HG03159 (cell line): ENCODE data around the gene CWF19L2.
"Not testable (repeated sequence)": the region's sequence is repeated elsewhere in the genome, so short reads cannot be mapped to it uniquely, and the experiment has no call there.

Experiments used
- ATAC-seq: cut with Tn5 transposase; IDR thresholded peaks from one replicate; pipeline ENCODE4 v1.9.1; 2021; ENCODE audit warnings: mild to moderate bottlenecking, moderate library complexity; ENCODE audit not compliant: unreplicated experiment

Gene CWF19L2

DNA sequence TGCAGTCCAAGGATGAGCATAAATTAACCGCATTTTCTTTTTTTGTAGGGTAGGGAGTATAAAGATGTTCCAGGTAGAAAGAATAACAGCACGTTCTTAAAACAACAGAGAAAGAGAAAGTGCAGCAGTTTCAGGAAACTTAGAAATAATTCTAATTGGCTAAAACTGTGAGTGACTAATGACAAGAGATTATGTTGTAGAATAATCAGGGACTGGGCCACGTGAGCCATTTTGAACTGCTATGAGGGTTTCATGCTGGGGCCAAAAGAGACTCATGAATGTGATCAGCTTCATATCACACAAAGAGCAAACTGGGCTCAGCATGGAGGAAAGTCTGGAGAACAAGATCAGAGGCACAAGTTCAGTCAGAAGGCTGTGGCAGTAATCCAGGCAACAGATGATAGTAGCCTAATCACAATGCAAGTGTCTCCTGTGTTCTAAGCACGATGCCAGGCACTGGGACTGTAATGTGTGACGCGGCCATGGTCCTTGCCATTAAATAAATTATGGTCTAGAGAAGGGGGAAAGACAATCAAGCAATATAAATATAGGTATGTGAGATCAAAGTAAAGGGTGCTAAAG lies 17.9 kb downstream of the CWF19L2 start:
- no peak for ATAC-seq

DNA sequence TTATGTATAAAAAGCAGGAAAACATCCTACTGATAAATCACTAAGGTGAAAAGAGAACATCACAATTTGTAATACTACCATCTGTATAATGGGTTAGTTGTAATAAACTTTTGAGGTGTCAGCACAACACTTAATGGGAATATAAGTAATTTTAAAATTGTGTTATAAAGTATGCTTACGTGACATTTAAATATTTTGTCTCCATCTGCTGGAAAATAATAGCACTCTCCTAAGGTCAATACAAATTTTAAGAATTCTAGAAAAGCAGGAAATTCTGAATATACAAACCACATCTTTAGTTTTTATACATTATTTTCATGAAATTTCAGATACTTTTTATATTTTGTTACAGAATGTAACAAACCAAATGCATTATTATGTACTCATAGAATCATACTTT lies 19.5 kb downstream of the CWF19L2 start:
- ATAC-seq: no peak

DNA sequence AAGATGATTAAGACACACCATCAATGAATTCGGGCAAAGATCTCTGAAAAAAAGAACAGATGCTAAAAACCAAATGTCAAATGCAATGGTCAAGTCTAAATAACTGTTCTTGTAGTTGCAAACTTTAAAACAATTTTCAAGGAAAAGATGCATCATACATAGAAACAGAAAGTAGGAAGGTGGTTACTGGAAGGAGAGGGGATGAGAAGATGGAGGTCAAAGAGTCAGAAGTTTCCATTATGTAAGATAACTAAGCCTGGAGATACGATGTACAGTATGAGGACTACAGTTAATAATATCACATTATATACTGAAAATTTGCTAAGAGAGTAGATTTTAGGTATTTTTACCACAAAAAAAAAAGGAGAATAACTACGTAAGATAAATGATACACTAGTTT lies 27.1 kb downstream of the CWF19L2 start:
- no peak for ATAC-seq

- no peak for ATAC-seq
Measured at GRCh38 chr11:107427569-107428180, 29.9 kb downstream of the CWF19L2 start.

GRCh38 chr11:107413352-107413751 lies 44.3 kb downstream of the CWF19L2 start:
- ATAC-seq: no peak

GRCh38 chr11:107408762-107409211 lies 48.8 kb downstream of the CWF19L2 start:
- ATAC-seq: peak; percentile 46

DNA sequence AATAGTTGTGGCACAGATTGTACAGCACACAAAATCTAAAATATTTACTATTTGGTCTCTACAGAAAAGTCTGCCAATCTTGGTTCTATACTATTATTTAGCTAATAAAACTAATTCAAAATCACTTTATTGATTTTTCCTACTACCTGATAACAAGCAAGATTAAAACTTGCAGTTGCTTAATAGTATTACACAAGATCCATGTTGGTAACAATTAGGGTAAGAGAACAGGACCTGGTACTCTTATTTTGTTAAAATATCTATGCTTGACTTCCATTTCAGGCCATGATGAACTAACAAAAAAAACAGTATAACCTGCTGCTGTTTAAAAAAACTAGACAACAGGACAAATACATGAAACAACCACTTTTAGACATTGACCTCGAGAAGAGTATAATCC lies 52.4 kb downstream of the CWF19L2 start:
- ATAC-seq: no peak

- ATAC-seq: not testable (repeated sequence)
Measured at GRCh38 chr11:107401131-107401530, 56.5 kb downstream of the CWF19L2 start.

- no peak for ATAC-seq
Measured at GRCh38 chr11:107397357-107397756, 60.3 kb downstream of the CWF19L2 start.

DNA sequence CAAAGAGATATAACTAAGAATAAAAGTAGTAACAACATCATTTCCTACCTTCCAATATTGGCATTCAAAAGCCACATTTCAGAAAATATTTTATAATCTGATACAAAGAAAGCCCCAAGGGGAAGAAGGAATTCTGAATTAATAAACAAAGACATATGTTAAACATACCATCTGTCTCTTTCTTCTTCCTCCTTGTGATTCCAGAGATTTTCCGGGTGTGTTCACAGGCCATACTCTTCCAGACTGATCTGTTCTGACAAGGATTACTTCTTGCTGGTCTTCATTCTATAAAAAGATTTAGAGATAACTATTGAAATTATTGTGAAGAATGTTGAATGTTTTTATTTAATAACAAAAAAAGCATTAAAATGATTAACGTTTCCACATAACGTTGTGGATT lies 65.0 kb downstream of the CWF19L2 start:
- no peak for ATAC-seq

GRCh38 chr11:107390701-107391100 lies 66.9 kb downstream of the CWF19L2 start:
- ATAC-seq: not testable (repeated sequence)

DNA sequence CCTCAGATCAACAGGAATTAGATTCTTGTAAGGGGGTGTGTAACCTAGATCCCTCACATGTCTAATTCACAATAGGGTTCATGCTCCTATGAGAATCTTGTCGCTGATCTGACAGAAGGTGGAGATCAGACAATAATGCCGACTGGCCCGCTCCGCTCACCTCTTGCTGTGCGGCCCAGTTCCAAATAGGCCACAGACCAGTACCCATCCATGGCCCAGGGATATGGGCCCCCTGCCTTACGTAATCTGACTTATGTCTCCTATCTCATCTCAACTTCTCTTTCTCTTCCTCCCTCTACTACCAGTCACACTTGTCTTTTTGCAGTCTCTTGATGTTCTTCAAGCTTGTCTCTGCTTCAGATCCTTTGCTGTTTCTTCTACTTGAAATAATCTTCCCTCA lies 70.0 kb downstream of the CWF19L2 start:
- ATAC-seq: no peak

GRCh38 chr11:107385361-107385981 lies 72.2 kb downstream of the CWF19L2 start:
- no peak for ATAC-seq

DNA sequence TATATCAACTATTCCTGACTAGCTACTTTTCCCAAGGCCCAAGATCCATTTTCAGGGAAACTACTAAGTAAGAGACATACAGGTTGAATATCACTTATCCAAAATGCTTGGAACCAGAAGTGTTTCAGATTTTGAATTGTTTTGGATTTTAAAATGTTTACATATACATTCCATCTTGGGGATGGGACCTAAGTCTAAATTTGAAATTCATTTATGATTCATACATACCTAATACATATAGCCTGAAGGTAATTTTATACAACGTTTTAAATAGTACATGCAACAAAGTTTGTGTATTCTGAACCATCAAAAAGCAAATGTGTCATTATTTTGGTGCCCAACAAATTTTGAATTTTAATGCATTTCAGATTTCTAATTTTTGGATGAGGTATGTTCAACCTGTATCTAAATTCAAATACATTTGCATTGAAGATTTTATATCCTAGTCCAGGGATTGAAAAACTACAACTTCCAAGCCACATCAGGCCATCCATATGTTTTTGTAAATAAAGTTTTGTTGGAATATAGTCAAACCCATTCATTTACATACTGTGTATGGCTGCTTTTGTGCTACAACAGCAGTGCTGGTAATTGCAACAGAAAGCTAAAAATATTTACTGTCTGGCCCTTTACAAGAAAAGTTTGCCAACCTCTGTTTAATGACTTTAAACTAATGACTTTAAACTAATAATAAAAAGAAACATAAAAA lies 73.3 kb downstream of the CWF19L2 start:
- ATAC-seq: no peak

GRCh38 chr11:107372439-107372838 lies 85.2 kb downstream of the CWF19L2 start:
- no peak for ATAC-seq

GRCh38 chr11:107370390-107370789 lies 87.2 kb downstream of the CWF19L2 start:
- no peak for ATAC-seq

DNA sequence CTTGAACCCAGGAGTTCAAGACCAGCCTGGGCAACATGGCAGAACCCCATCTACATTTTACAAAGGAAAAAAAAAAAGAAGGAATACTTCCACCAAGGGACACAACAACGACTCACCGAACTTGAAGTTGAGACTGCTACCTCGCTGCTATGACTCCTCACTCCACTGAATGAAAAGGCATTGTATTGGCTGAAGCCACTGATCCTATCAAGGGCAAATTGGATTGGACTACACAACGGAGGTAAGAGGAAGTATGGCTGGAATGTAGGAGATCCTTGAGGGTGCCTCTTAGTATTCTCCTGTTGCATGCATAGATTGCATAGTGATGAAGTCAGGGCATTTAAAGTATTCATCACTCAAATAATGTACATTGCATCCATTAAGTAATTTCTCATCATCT lies 97.9 kb downstream of the CWF19L2 start:
- ATAC-seq: no peak

DNA sequence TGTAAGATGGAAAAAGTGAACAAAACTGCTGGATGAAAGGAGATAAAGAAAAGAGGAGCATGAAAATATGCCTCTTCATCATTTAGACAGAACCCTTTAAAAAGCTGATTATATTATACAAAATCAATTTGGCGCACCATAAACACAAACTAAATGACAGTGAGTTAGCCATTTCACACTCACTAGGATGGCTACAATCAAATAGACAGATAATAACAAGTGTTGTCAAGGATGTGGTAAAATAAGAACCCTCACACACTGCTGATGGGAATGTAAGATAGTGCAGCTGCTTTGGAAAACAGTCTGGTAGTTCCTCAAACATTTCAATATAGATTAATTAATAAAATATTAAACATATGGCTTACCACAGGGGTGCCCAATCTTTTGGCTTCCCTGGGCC lies 99.7 kb downstream of the CWF19L2 start:
- no peak for ATAC-seq

DNA sequence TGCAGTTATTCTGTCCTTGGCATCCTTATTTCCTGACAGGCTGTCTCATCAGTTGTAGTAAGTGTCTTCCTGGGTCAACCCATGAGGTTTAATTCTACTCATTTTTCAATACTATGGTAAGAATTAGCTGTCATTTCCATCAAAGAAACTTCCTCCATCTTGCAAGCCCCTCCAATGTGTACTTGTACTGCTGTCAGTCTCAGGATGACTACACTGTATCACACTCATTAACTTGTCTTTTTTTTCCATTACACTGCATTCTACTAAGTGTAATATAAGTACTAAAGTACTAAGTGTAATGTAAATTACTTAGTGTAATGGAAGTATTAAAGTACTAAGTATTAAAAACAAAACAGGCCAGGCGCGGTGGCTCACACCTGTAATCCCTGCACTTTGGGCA lies 102.8 kb downstream of the CWF19L2 start:
- ATAC-seq: no peak

- no peak for ATAC-seq
Measured at GRCh38 chr11:107337917-107338316, 119.7 kb downstream of the CWF19L2 start.

- no peak for ATAC-seq
Measured at GRCh38 chr11:107331728-107332127, 125.9 kb downstream of the CWF19L2 start.

GRCh38 chr11:107329164-107329563 lies 128.5 kb downstream of the CWF19L2 start:
- no peak for ATAC-seq
